HG03520 (cell line): ENCODE results near the gene NUFIP1.

Source experiments
- ATAC-seq: cut with Tn5 transposase; IDR thresholded peaks from one replicate; pipeline ENCODE4 v1.9.1; 2021; ENCODE audit warnings: mild to moderate bottlenecking, moderate library complexity; ENCODE audit not compliant: unreplicated experiment

Gene NUFIP1

GRCh38 chr13:44894001-44894770 is 95.1 kb downstream of the NUFIP1 start:
- ATAC-seq, result no peak
